Left cardiac atrium (tissue), 4 donors: ENCODE measurements around the gene CXCL13. TPM values are rescaled to one million over a fixed set of nuclear protein-coding genes. Genes with fewer than 3 reads are reported as not detected.
"Not testable (repeated sequence)": the region's sequence is repeated elsewhere in the genome, so short reads cannot be mapped to it uniquely, and the experiment has no call there.

Experiments
- ATAC-seq, 2 donors: fragments of 200-7000 bp; cut with Tn5 transposase; one replicate each; pipeline ENCODE4 v1.9.1; 2020; ENCODE audit warnings: mild to moderate bottlenecking in 2 of 2, moderate library complexity in 2 of 2
- DNase-seq: peaks from one replicate; pipeline ENCODE4 v3.0.0-alpha.2; 2020
- intact Hi-C, 2 donors: fragments of 100-400 bp; cut with DNase I; formaldehyde crosslinking; loops; one replicate each; pipeline versions ENCODE4 v1.14.1 to v1.15.1; 2022 to 2023
- long read RNA-seq: library from polyadenylated mRNA; unstranded; transcript quantifications from one replicate; pipeline ENCODE4 v2.0.0, GENCODE V29; 2021
- total RNA-seq, 2 donors: library from RNA; stranded (reverse); fragmentation: NEBNext Ultra II Directional; extraction: Animal tissue kit (Norgen Biotek cat#: 25700); gene quantifications; one replicate each; pipeline ENCODE4 v1.2.1, GENCODE V29; 2021
- donor health status: DM: no; HTN: yes; CAD: no.
- donor health status: DM: no; HTN: yes; CAD: no; lungs with severe emphysema.
- donor health status: DM: yes; HTN: yes; CAD: no.
- donor health status: Dilated cardiomyopathy.

CXCL13 gene
- not detected for total RNA-seq
- long read RNA-seq = 0 reads

- intact Hi-C loops = no loop called here
- no peak for DNase-seq
- ATAC-seq = no peak
These were observed at the start of gene CXCL13 for GRCh38 chr4:77605210-77605902. Gene CXCL13 (plus strand): TSS chr4:77605820. CDS start chr4:77605866, 46 bp downstream.

- DNase-seq (no peak), ATAC-seq (no peak)
- intact Hi-C loops = no loop called here
These were observed 45.5 kb upstream of the CXCL13 start for GRCh38 chr4:77560170-77560569.

- intact Hi-C loops, DNase-seq, ATAC-seq: not testable (repeated sequence)
These were observed 43.9 kb upstream of the CXCL13 start for GRCh38 chr4:77561720-77562119.

- DNase-seq = no peak
- ATAC-seq = peak; percentile 50 to 68
- intact Hi-C loops = no loop called here
These were observed 41.4 kb upstream of the CXCL13 start for GRCh38 chr4:77564231-77564630.

GRCh38 chr4:77566148-77566547 lies 39.5 kb upstream of the CXCL13 start:
- intact Hi-C loops = no loop called here
- no peak for ATAC-seq
- no peak for DNase-seq

GRCh38 chr4:77567549-77567948 lies 38.1 kb upstream of the CXCL13 start:
- ATAC-seq (no peak), DNase-seq (no peak)
- intact Hi-C loops = no loop called here

GRCh38 chr4:77570508-77571214 lies 35.0 kb upstream of the CXCL13 start:
- DNase-seq, ATAC-seq, intact Hi-C loops: not testable (repeated sequence)

- intact Hi-C loops = no loop called here
- DNase-seq (no peak), ATAC-seq (no peak)
These were observed 29.3 kb upstream of the CXCL13 start for GRCh38 chr4:77576351-77576750.

- DNase-seq = no peak
- intact Hi-C loops = no loop called here
These were observed 27.5 kb upstream of the CXCL13 start for GRCh38 chr4:77578145-77578544.

GRCh38 chr4:77579406-77580076 lies 26.1 kb upstream of the CXCL13 start:
- ATAC-seq = peak; percentile 41 to 94
- intact Hi-C loops = no loop called here

More at GRCh38 chr4:77578145-77578544, 27.5 kb upstream of the CXCL13 start:
- no peak for ATAC-seq

GRCh38 chr4:77581724-77582123 lies 23.9 kb upstream of the CXCL13 start:
- DNase-seq (no peak), ATAC-seq (peak in 1 of 2 donors; percentile 67)
- intact Hi-C loops = no loop called here

More at GRCh38 chr4:77579406-77580076, 26.1 kb upstream of the CXCL13 start:
- DNase-seq = no peak

GRCh38 chr4:77582156-77582555 lies 23.5 kb upstream of the CXCL13 start:
- ATAC-seq = no peak
- intact Hi-C loops = no loop called here

GRCh38 chr4:77582711-77583110 lies 22.9 kb upstream of the CXCL13 start:
- no peak for DNase-seq

More at GRCh38 chr4:77582156-77582555, 23.5 kb upstream of the CXCL13 start:
- no peak for DNase-seq

GRCh38 chr4:77586951-77587383 lies 18.7 kb upstream of the CXCL13 start:
- DNase-seq = no peak
- ATAC-seq = peak; percentile 38 to 54
- intact Hi-C loops = no loop called here

More at GRCh38 chr4:77582711-77583110, 22.9 kb upstream of the CXCL13 start:
- ATAC-seq = no peak
- intact Hi-C loops = no loop called here

GRCh38 chr4:77590482-77590881 lies 15.1 kb upstream of the CXCL13 start:
- DNase-seq (no peak), ATAC-seq (no peak)
- intact Hi-C loops = loop anchor here in 1 of 2 donors (10.0 kb wide), 1 partner anchor 126 kb away; no protein-coding TSS in a partner anchor

GRCh38 chr4:77591532-77591931 lies 14.1 kb upstream of the CXCL13 start:
- DNase-seq (no peak), ATAC-seq (no peak)
- intact Hi-C loops = loop anchor here in 1 of 2 donors (10.0 kb wide), 1 partner anchor 127 kb away; no protein-coding TSS in a partner anchor

GRCh38 chr4:77593101-77593500 lies 12.5 kb upstream of the CXCL13 start:
- no peak for ATAC-seq
- no peak for DNase-seq
- intact Hi-C loops = loop anchor here in 1 of 2 donors (10.0 kb wide), 1 partner anchor 128 kb away; no protein-coding TSS in a partner anchor

- DNase-seq (no peak), ATAC-seq (peak in 1 of 2 donors; percentile 69)
- intact Hi-C loops = loop anchor here in 1 of 2 donors (10.0 kb wide), 1 partner anchor 129 kb away; no protein-coding TSS in a partner anchor
These were observed 11.6 kb upstream of the CXCL13 start for GRCh38 chr4:77593993-77594392.

GRCh38 chr4:77595364-77595973 lies 10.2 kb upstream of the CXCL13 start:
- intact Hi-C loops = loop anchor here in 1 of 2 donors (10.0 kb wide), 1 partner anchor 131 kb away; no protein-coding TSS in a partner anchor

More at GRCh38 chr4:77595364-77595973, 10.2 kb upstream of the CXCL13 start:
- ATAC-seq = no peak
- no peak for DNase-seq
